Smooth muscle cell (in vitro differentiated cells): Measurements from ENCODE around the gene NELFCD. TPM values are rescaled to one million over a fixed set of nuclear protein-coding genes. Genes with fewer than 3 reads are reported as not detected.

ENCODE experiments used
- DNase-seq: peaks from one replicate; lab custom pipeline; 2025; ENCODE audit not compliant: unreplicated experiment; lab: John Stamatoyannopoulos, UW
- H2AFZ ChIP-seq: fragments of 200-600 bp; sonication (generic); 2 replicates; pipeline ENCODE4 v1.6.0; 2016; ENCODE audit warnings: antibody characterized with exemption, low read depth, mild to moderate bottlenecking
- H3F3A ChIP-seq: fragments of 200-600 bp; sonication (generic); 2 replicates; pipeline ENCODE4 v1.6.0; 2017; ENCODE audit warnings: antibody characterized with exemption, low read depth
- H3K27ac ChIP-seq: fragments of 200-600 bp; sonication (generic); 2 replicates; pipeline ENCODE4 v1.5.1; 2016; ENCODE audit warnings: low read depth, mild to moderate bottlenecking
- H3K27me3 ChIP-seq: fragments of 200-600 bp; sonication (generic); 2 replicates; pipeline ENCODE4 v1.6.1; 2016; ENCODE audit warnings: low read depth, mild to moderate bottlenecking
- H3K36me3 ChIP-seq: fragments of 200-600 bp; sonication (generic); 2 replicates; pipeline ENCODE4 v1.5.1; 2016; ENCODE audit warnings: low read depth
- H3K4me1 ChIP-seq: fragments of 200-600 bp; sonication (generic); 2 replicates; pipeline ENCODE4 v1.5.1; 2016; ENCODE audit warnings: low read depth
- H3K4me2 ChIP-seq: fragments of 200-600 bp; sonication (generic); 2 replicates; pipeline ENCODE4 v1.6.0; 2016; ENCODE audit warnings: mild to moderate bottlenecking
- H3K4me3 ChIP-seq: fragments of 200-600 bp; sonication (generic); 2 replicates; pipeline ENCODE4 v1.5.1; 2016; ENCODE audit warnings: mild to moderate bottlenecking
- H3K79me2 ChIP-seq: fragments of 200-600 bp; sonication (generic); 2 replicates; pipeline ENCODE4 v1.6.0; 2016; ENCODE audit warnings: low read depth, mild to moderate bottlenecking
- H3K9ac ChIP-seq: fragments of 200-600 bp; sonication (generic); 2 replicates; pipeline ENCODE4 v1.6.0; 2016; ENCODE audit warnings: low read depth
- H3K9me3 ChIP-seq: fragments of 200-600 bp; sonication (generic); replicated peaks from 2 replicates; pipeline ENCODE4 v1.5.1; 2016; ENCODE audit warnings: low read depth
- H4K20me1 ChIP-seq: fragments of 200-600 bp; sonication (generic); 2 replicates; pipeline ENCODE4 v1.6.0; 2016; ENCODE audit warnings: low read depth
- CTCF ChIP-seq: fragments of 200-600 bp; sonication (generic); IDR thresholded peaks from 2 replicates; pipeline ENCODE4 v1.5.1; 2017; ENCODE audit warnings: borderline replicate concordance, mild to moderate bottlenecking, antibody characterized with exemption; ENCODE audit not compliant: insufficient read depth, poor library complexity, severe bottlenecking
- WGBS: methylation state at CpG from one replicate; pipeline ENCODE4 v1.1.7; 2016; ENCODE audit warnings: low lambda C conversion rate; 5-methylcytosine and 5-hydroxymethylcytosine counted together
- polyA plus RNA-seq: library from polyadenylated mRNA; unstranded; fragments of >200 nt; fragmentation: Nextera tagmentation; extraction: Ambion mirVana; gene quantifications from 2 replicates; pipeline ENCODE4 v1.2.1, GENCODE V29; 2016
- total RNA-seq: library from RNA; depleted of rRNA; stranded (reverse); fragments of >200 nt; gene quantifications from 2 replicates; pipeline ENCODE4 v1.2.3, GENCODE V29; 2014

NELFCD gene
- total and polyA plus RNA-seq, 2 experiments from 2014 or later = 25.4 to 40.3 TPM

GRCh38 chr20:58996226-58996611 lies 15.2 kb downstream of the NELFCD start:
- Histone ChIP-seq H4K20me1 (no peaks in the 10 kb centered on the region), H3K27me3 (no peaks in the 10 kb centered on the region), H3K79me2 (no peaks in the 10 kb centered on the region), H3K4me1 (no peaks in the 10 kb centered on the region), H3K9me3 (no peaks in the 10 kb centered on the region), H3K9ac (no peak overlapping the region), H3K36me3 (peaks cover 15% of the 10 kb centered on the region), H3K4me2 (no peak overlapping the region), H3F3A (peaks cover 19% of the 10 kb centered on the region), H2AFZ (no peak overlapping the region), H3K4me3 (no peak overlapping the region), H3K27ac (no peak overlapping the region)
- WGBS = 96% methylated on average over 12 of the region's 12 CpGs
- DNase-seq = no peak
- no peak for TF ChIP-seq CTCF

- Histone ChIP-seq H3K4me2 (no peak overlapping the region), H3K27me3 (no peaks in the 10 kb centered on the region), H3K9ac (no peak overlapping the region), H3K27ac (no peak overlapping the region), H3F3A (peaks cover 19% of the 10 kb centered on the region), H3K79me2 (no peaks in the 10 kb centered on the region), H3K9me3 (no peaks in the 10 kb centered on the region), H3K4me1 (no peaks in the 10 kb centered on the region), H3K36me3 (peaks cover 11% of the 10 kb centered on the region), H4K20me1 (peaks cover 4% of the 10 kb centered on the region), H3K4me3 (no peak overlapping the region), H2AFZ (no peak overlapping the region)
- TF ChIP-seq CTCF = no peak
- WGBS = 94% methylated on average over 24 of the region's 24 CpGs
- no peak for DNase-seq
Measured at GRCh38 chr20:58997141-58997770, 16.2 kb downstream of the NELFCD start.

- no peak overlapping the region for H3K4me2 ChIP-seq
- no peak overlapping the region for H3K9ac ChIP-seq
- no peak overlapping the region for H2AFZ ChIP-seq
- WGBS = 97% methylated on average over 11 of the region's 11 CpGs
- no peak for DNase-seq
- peaks cover 11% of the 10 kb centered on the region for H3K36me3 ChIP-seq
- H3K27ac ChIP-seq = no peak overlapping the region
- no peaks in the 10 kb centered on the region for H3K9me3 ChIP-seq
- no peak overlapping the region for H3K4me3 ChIP-seq
- no peaks in the 10 kb centered on the region for H3K27me3 ChIP-seq
- H3F3A ChIP-seq = peaks cover 19% of the 10 kb centered on the region
- no peaks in the 10 kb centered on the region for H3K79me2 ChIP-seq
- no peaks in the 10 kb centered on the region for H3K4me1 ChIP-seq
- H4K20me1 ChIP-seq = peaks cover 6% of the 10 kb centered on the region
- TF ChIP-seq CTCF = no peak
Measured at GRCh38 chr20:58998656-58999055, 17.6 kb downstream of the NELFCD start.

GRCh38 chr20:59000326-59000725 lies 19.3 kb downstream of the NELFCD start:
- no peaks in the 10 kb centered on the region for H3K9me3 ChIP-seq
- no peaks in the 10 kb centered on the region for H3K27me3 ChIP-seq
- H3K36me3 ChIP-seq = peaks cover 11% of the 10 kb centered on the region
- no peak overlapping the region for H3K9ac ChIP-seq
- DNase-seq = no peak
- H3K27ac ChIP-seq = no peak overlapping the region
- peaks cover 11% of the 10 kb centered on the region for H3F3A ChIP-seq
- H3K4me3 ChIP-seq = no peak overlapping the region
- no peak for TF ChIP-seq CTCF
- no peak overlapping the region for H2AFZ ChIP-seq
- peaks cover 8% of the 10 kb centered on the region for H4K20me1 ChIP-seq
- WGBS = 93% methylated on average over 3 of the region's 3 CpGs
- no peak overlapping the region for H3K4me2 ChIP-seq
- H3K79me2 ChIP-seq = peaks cover 4% of the 10 kb centered on the region
- no peaks in the 10 kb centered on the region for H3K4me1 ChIP-seq
